Glutamatergic neuron (in vitro differentiated cells): ENCODE results near the gene XRN1. TPM values are rescaled to one million over a fixed set of nuclear protein-coding genes. Genes with fewer than 3 reads are reported as not detected.

Experiments
- DNase-seq: peaks from one replicate; pipeline ENCODE4 v3.0.0; 2022
- H3K27ac Mint-ChIP-seq: one replicate; pipeline ENCODE4 v1.8.0; 2020; ENCODE audit warnings: mild to moderate bottlenecking, mixed read lengths, inconsistent platforms; ENCODE audit not compliant: unreplicated experiment
- H3K27me3 Mint-ChIP-seq: one replicate; pipeline ENCODE4 v1.8.0; 2020; ENCODE audit warnings: mild to moderate bottlenecking, moderate library complexity, mixed read lengths, inconsistent platforms; ENCODE audit not compliant: unreplicated experiment
- H3K36me3 Mint-ChIP-seq: one replicate; pipeline ENCODE4 v1.8.0; 2020; ENCODE audit warnings: mild to moderate bottlenecking, mixed read lengths, inconsistent platforms; ENCODE audit not compliant: unreplicated experiment
- H3K4me1 Mint-ChIP-seq: one replicate; pipeline ENCODE4 v1.8.0; 2020; ENCODE audit warnings: mild to moderate bottlenecking, low read depth, mixed read lengths, inconsistent platforms; ENCODE audit not compliant: unreplicated experiment
- H3K4me3 Mint-ChIP-seq: one replicate; pipeline ENCODE4 v1.8.0; 2020; ENCODE audit warnings: mild to moderate bottlenecking, mixed read lengths, inconsistent platforms; ENCODE audit not compliant: unreplicated experiment
- H3K9me3 Mint-ChIP-seq: one replicate; pipeline ENCODE4 v1.8.0; 2020; ENCODE audit warnings: mild to moderate bottlenecking, moderate library complexity, mixed read lengths, inconsistent platforms; ENCODE audit not compliant: unreplicated experiment
- CTCF ChIP-seq: fragments of 200-600 bp; sonication (generic); IDR thresholded peaks from one replicate; pipeline ENCODE4 v1.5.0; 2021; ENCODE audit not compliant: partially characterized antibody, unreplicated experiment
- total RNA-seq: library from RNA; stranded (reverse); fragmentation: NEBNext Ultra II Directional; extraction: Animal tissue kit (Norgen Biotek cat#: 25700); gene quantifications from one replicate; pipeline ENCODE4 v1.2.1, GENCODE V29; 2021; ENCODE audit not compliant: unreplicated experiment

Gene XRN1
- total RNA-seq, 1 donor from 2014 or later: 46.1 TPM

GRCh38 chr3:142436951-142437585 is 10.8 kb downstream of the XRN1 start:
- peak overlapping the region; percentile 3 for H3K27ac Mint-ChIP-seq
- H3K9me3 Mint-ChIP-seq: peaks cover 1% of the 10 kb centered on the region
- no peak overlapping the region for H3K4me3 Mint-ChIP-seq
- TF ChIP-seq CTCF: no peak
- H3K36me3 Mint-ChIP-seq: no peaks in the 10 kb centered on the region
- no peak for DNase-seq
- H3K4me1 Mint-ChIP-seq: peaks cover 7% of the 10 kb centered on the region
- no peaks in the 10 kb centered on the region for H3K27me3 Mint-ChIP-seq

GRCh38 chr3:142434503-142434902 is 13.3 kb downstream of the XRN1 start:
- no peaks in the 10 kb centered on the region for H3K36me3 Mint-ChIP-seq
- H3K4me1 Mint-ChIP-seq: peaks cover 14% of the 10 kb centered on the region
- no peak overlapping the region for H3K4me3 Mint-ChIP-seq
- no peak for TF ChIP-seq CTCF
- H3K27ac Mint-ChIP-seq: no peak overlapping the region
- no peak for DNase-seq
- H3K27me3 Mint-ChIP-seq: no peaks in the 10 kb centered on the region
- H3K9me3 Mint-ChIP-seq: no peaks in the 10 kb centered on the region

- no peak for TF ChIP-seq CTCF
- H3K27me3 Mint-ChIP-seq: no peaks in the 10 kb centered on the region
- no peak overlapping the region for H3K4me3 Mint-ChIP-seq
- no peaks in the 10 kb centered on the region for H3K9me3 Mint-ChIP-seq
- peaks cover 7% of the 10 kb centered on the region for H3K4me1 Mint-ChIP-seq
- H3K27ac Mint-ChIP-seq: no peak overlapping the region
- no peak for DNase-seq
- no peaks in the 10 kb centered on the region for H3K36me3 Mint-ChIP-seq
Observed at GRCh38 chr3:142433110-142433509, 14.7 kb downstream of the XRN1 start.

GRCh38 chr3:142429582-142429981 is 18.3 kb downstream of the XRN1 start:
- H3K27me3 Mint-ChIP-seq: no peaks in the 10 kb centered on the region
- no peak for TF ChIP-seq CTCF
- H3K4me1 Mint-ChIP-seq: peaks cover 7% of the 10 kb centered on the region
- no peaks in the 10 kb centered on the region for H3K9me3 Mint-ChIP-seq
- H3K4me3 Mint-ChIP-seq: no peak overlapping the region
- DNase-seq: no peak
- no peaks in the 10 kb centered on the region for H3K36me3 Mint-ChIP-seq
- no peak overlapping the region for H3K27ac Mint-ChIP-seq

- no peaks in the 10 kb centered on the region for H3K9me3 Mint-ChIP-seq
- H3K4me3 Mint-ChIP-seq: no peak overlapping the region
- TF ChIP-seq CTCF: no peak
- H3K27me3 Mint-ChIP-seq: no peaks in the 10 kb centered on the region
- no peak overlapping the region for H3K27ac Mint-ChIP-seq
- H3K4me1 Mint-ChIP-seq: no peaks in the 10 kb centered on the region
- DNase-seq: no peak
- no peaks in the 10 kb centered on the region for H3K36me3 Mint-ChIP-seq
Observed at GRCh38 chr3:142424754-142425153, 23.1 kb downstream of the XRN1 start.
